ENCODE data around the gene FAM20A. TPM values are rescaled to one million over a fixed set of nuclear protein-coding genes. Genes with fewer than 3 reads are reported as not detected.

FAM20A gene
- polyA plus RNA-seq, 3 donors: 0.91 to 1.6 TPM; not detected in 1

- Histone ChIP-seq H3K27me3 (ENCODE audit: control insufficient read depth in 2 of 2, insufficient read depth in 2 of 2, low read length in 2 of 2) (peaks cover 0 to 2% of the 10 kb centered on the region in 2 donors), H4K20me1 (ENCODE audit: insufficient read depth, low read length) (no peaks in the 10 kb centered on the region), H3K9me3 (replicated peaks in 1 of 2; ENCODE audit: control insufficient read depth in 1 of 2, insufficient read depth in 1 of 2, low read length in 2 of 2) (peaks cover 3 to 25% of the 10 kb centered on the region in 2 donors), H3K4me1 (ENCODE audit: control insufficient read depth in 1 of 2, insufficient read depth in 2 of 2, low read length in 2 of 2) (no peaks in the 10 kb centered on the region), H3K79me2 (ENCODE audit: insufficient read depth, low read length) (no peaks in the 10 kb centered on the region), H3K4me2 (replicated peaks; ENCODE audit: extremely low read depth, low read length, poor library complexity, severe bottlenecking) (no peak overlapping the region), H3K4me3 (replicated peaks in 1 of 3; ENCODE audit: low read depth in 2 of 3, low read length in 3 of 3) (no peak overlapping the region), H3K27ac (ENCODE audit: low read depth in 1 of 2, low read length in 2 of 2) (no peak overlapping the region), H3K36me3 (replicated peaks in 1 of 2; ENCODE audit: control insufficient read depth in 1 of 2, insufficient read depth in 2 of 2, low read length in 2 of 2) (no peaks in the 10 kb centered on the region), H2AFZ (ENCODE audit: insufficient read depth, low read depth, low read length, poor library complexity, severe bottlenecking) (no peak overlapping the region), H3K9ac (ENCODE audit: insufficient read depth, low read length, poor library complexity, severe bottlenecking) (no peak overlapping the region)
- intact Hi-C loops (cut with micrococcal nuclease): loop anchor here (5.0 to 10.0 kb wide), 3 partner anchors 41 to 71 kb away; no protein-coding TSS in a partner anchor
- Mint-ChIP-seq H3K9me3 (peaks cover 3 to 27% (median 24%) of the 10 kb centered on the region in 7 donors), H3K4me3 (no peak overlapping the region), H3K36me3 (peaks cover 0 to 5% of the 10 kb centered on the region in 2 donors), H3K27me3 (ENCODE audit: low read depth in 3 of 3) (peaks cover 0 to 5% (median 2%) of the 10 kb centered on the region in 3 donors), H3K27ac (no peak overlapping the region), H3K4me1 (peaks cover 9% of the 10 kb centered on the region)
- TF ChIP-seq, protein P1, sequence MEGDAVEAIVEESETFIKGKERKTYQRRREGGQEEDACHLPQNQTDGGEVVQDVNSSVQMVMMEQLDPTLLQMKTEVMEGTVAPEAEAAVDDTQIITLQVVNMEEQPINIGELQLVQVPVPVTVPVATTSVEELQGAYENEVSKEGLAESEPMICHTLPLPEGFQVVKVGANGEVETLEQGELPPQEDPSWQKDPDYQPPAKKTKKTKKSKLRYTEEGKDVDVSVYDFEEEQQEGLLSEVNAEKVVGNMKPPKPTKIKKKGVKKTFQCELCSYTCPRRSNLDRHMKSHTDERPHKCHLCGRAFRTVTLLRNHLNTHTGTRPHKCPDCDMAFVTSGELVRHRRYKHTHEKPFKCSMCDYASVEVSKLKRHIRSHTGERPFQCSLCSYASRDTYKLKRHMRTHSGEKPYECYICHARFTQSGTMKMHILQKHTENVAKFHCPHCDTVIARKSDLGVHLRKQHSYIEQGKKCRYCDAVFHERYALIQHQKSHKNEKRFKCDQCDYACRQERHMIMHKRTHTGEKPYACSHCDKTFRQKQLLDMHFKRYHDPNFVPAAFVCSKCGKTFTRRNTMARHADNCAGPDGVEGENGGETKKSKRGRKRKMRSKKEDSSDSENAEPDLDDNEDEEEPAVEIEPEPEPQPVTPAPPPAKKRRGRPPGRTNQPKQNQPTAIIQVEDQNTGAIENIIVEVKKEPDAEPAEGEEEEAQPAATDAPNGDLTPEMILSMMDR (IDR thresholded peaks at IDR 0.05): no peak
- DNase-seq: no peak
Observed at GRCh38 chr17:68612923-68613292, 11.7 kb upstream of the FAM20A start.

DNA sequence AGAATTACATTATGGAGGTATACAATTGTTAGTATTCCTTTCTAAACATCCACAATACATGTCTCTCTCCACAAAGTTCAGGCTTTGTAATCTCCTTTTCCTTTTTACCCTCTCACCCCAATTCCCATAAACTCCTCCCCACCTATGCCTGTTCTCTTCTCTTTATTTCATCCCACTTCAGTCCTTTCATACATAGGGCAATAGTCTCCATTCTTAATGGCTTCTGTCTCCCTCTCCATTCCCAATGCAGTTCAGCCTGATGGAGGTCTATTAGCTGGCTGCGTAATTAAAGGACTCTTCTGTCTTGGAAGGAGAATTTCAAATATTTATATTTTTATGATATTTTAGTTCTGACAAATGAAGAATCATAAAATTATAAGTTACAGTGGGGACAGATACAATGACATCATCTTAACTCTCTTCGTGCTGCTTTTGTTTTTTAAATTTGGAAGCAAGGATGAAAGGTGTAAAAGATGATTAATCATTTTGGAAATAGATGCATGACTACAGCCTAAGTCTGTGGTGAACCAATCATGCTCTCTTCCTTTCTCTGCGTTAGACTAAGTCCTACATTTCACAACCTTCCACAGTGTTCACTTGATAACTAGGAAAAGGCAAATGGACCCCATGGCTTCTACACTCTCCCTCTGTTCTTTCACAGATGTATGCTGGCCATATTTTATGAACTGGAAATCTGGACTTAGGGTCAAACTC lies 11.2 kb upstream of the FAM20A start:
- Histone ChIP-seq H2AFZ (ENCODE audit: insufficient read depth, low read depth, low read length, poor library complexity, severe bottlenecking) (no peak overlapping the region), H4K20me1 (ENCODE audit: insufficient read depth, low read length) (no peaks in the 10 kb centered on the region), H3K36me3 (replicated peaks in 1 of 2; ENCODE audit: control insufficient read depth in 1 of 2, insufficient read depth in 2 of 2, low read length in 2 of 2) (no peaks in the 10 kb centered on the region), H3K4me3 (replicated peaks in 1 of 3; ENCODE audit: low read depth in 2 of 3, low read length in 3 of 3) (no peak overlapping the region), H3K9ac (ENCODE audit: insufficient read depth, low read length, poor library complexity, severe bottlenecking) (no peak overlapping the region), H3K4me1 (ENCODE audit: control insufficient read depth in 1 of 2, insufficient read depth in 2 of 2, low read length in 2 of 2) (no peaks in the 10 kb centered on the region), H3K27ac (ENCODE audit: low read depth in 1 of 2, low read length in 2 of 2) (no peak overlapping the region), H3K79me2 (ENCODE audit: insufficient read depth, low read length) (no peaks in the 10 kb centered on the region), H3K4me2 (replicated peaks; ENCODE audit: extremely low read depth, low read length, poor library complexity, severe bottlenecking) (no peak overlapping the region), H3K9me3 (replicated peaks in 1 of 2; ENCODE audit: control insufficient read depth in 1 of 2, insufficient read depth in 1 of 2, low read length in 2 of 2) (peaks cover 3 to 29% of the 10 kb centered on the region in 2 donors), H3K27me3 (ENCODE audit: control insufficient read depth in 2 of 2, insufficient read depth in 2 of 2, low read length in 2 of 2) (peaks cover 0 to 2% of the 10 kb centered on the region in 2 donors)
- Mint-ChIP-seq H3K27me3 (ENCODE audit: low read depth in 3 of 3) (peaks cover 0 to 3% (median 2%) of the 10 kb centered on the region in 3 donors), H3K4me1 (peaks cover 9% of the 10 kb centered on the region), H3K36me3 (peaks cover 2 to 7% of the 10 kb centered on the region in 2 donors), H3K9me3 (peaks cover 5 to 32% (median 30%) of the 10 kb centered on the region in 7 donors), H3K4me3 (no peak overlapping the region), H3K27ac (no peak overlapping the region)
- 40% methylated on average over 1 of the region's 3 CpGs for WGBS (ENCODE audit: insufficient coverage)
- TF ChIP-seq, protein P1 (IDR thresholded peaks at IDR 0.05): no peak
- no peak for DNase-seq
- intact Hi-C loops (cut with micrococcal nuclease): loop anchor here (5.0 to 10.0 kb wide), 3 partner anchors 40 to 70 kb away; no protein-coding TSS in a partner anchor

All from CD14-positive monocyte (primary cell).